Osteocyte (in vitro differentiated cells): ENCODE measurements around the gene SHISAL2B. TPM values are rescaled to one million over a fixed set of nuclear protein-coding genes. Genes with fewer than 3 reads are reported as not detected.

ENCODE experiments used
- DNase-seq: peaks from one replicate; pipeline ENCODE4 v3.0.0; 2021; ENCODE audit warnings: mixed read lengths; ENCODE audit not compliant: unreplicated experiment; ENCODE audit errors: extremely low spot score
- H3K27ac Mint-ChIP-seq: one replicate; pipeline ENCODE4 v1.8.0; 2021; ENCODE audit warnings: mild to moderate bottlenecking, mixed read lengths; ENCODE audit not compliant: unreplicated experiment
- H3K27me3 Mint-ChIP-seq: one replicate; pipeline ENCODE4 v1.8.0; 2021; ENCODE audit warnings: mixed read lengths; ENCODE audit not compliant: unreplicated experiment
- H3K36me3 Mint-ChIP-seq: one replicate; pipeline ENCODE4 v1.8.0; 2021; ENCODE audit warnings: mixed read lengths; ENCODE audit not compliant: unreplicated experiment
- H3K4me1 Mint-ChIP-seq: one replicate; pipeline ENCODE4 v1.8.0; 2021; ENCODE audit warnings: mixed read lengths; ENCODE audit not compliant: unreplicated experiment
- H3K4me3 Mint-ChIP-seq: one replicate; pipeline ENCODE4 v1.8.0; 2021; ENCODE audit warnings: mild to moderate bottlenecking, moderate library complexity, mixed read lengths; ENCODE audit not compliant: unreplicated experiment
- H3K9me3 Mint-ChIP-seq: one replicate; pipeline ENCODE4 v1.8.0; 2021; ENCODE audit warnings: mixed read lengths; ENCODE audit not compliant: unreplicated experiment
- total RNA-seq: library from RNA; stranded (reverse); gene quantifications from 2 replicates; pipeline ENCODE4 v1.2.1, GENCODE V29; 2021
- TF ChIP-seq, protein P1 (sequence below): fragments of 200-600 bp; sonication (generic); IDR thresholded peaks from 2 replicates; pipeline ENCODE4 v1.5.0; 2021; ENCODE audit warnings: antibody characterized with exemption, mild to moderate bottlenecking, moderate library complexity

Gene SHISAL2B
- total RNA-seq, 1 donor from 2014 or later: not detected

DNA sequence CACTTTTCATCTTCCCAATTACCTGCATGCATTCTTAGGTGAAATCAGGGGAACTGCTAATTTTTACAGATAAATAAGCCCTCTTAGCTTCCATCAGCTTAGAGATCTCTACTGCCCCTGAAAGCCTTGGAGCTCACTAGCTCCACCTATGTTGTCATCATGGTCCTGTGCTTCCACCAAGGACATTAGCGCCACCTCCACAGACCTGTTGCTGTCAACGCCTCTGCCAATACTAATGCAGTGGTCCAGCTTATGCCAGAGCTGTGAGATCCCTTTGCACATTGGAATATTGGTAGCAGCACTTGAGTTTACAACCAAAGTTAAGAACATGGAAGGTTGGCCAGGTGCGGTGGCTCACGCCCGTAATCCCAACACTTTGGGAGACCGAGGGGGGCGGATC is 7.7 kb upstream of the SHISAL2B start:
- TF ChIP-seq, protein P1, sequence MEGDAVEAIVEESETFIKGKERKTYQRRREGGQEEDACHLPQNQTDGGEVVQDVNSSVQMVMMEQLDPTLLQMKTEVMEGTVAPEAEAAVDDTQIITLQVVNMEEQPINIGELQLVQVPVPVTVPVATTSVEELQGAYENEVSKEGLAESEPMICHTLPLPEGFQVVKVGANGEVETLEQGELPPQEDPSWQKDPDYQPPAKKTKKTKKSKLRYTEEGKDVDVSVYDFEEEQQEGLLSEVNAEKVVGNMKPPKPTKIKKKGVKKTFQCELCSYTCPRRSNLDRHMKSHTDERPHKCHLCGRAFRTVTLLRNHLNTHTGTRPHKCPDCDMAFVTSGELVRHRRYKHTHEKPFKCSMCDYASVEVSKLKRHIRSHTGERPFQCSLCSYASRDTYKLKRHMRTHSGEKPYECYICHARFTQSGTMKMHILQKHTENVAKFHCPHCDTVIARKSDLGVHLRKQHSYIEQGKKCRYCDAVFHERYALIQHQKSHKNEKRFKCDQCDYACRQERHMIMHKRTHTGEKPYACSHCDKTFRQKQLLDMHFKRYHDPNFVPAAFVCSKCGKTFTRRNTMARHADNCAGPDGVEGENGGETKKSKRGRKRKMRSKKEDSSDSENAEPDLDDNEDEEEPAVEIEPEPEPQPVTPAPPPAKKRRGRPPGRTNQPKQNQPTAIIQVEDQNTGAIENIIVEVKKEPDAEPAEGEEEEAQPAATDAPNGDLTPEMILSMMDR: no peak
- Mint-ChIP-seq H3K4me3 (no peak overlapping the region), H3K27me3 (peaks cover 66% of the 10 kb centered on the region), H3K4me1 (no peaks in the 10 kb centered on the region), H3K36me3 (no peaks in the 10 kb centered on the region), H3K9me3 (no peaks in the 10 kb centered on the region), H3K27ac (no peak overlapping the region)
- no peak for DNase-seq

DNA sequence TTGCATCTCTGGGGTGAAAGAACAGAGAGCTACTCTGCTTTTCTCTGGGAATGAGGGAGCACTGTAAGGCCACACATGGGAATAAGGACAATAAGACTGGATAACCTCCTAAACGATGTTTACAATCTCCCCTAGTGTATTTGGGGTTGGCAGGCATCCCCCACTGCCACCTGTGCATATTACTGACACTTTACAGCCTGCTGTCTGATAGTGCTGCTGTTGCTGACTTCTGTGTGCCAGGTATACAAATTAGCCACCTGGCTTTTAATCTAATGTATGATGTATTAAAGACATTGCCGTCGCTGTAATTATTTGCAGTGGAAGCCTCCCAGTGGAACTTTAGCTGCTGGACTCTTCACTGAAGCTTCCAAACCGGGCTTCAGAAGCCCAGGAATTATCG is 4.4 kb upstream of the SHISAL2B start:
- H3K27ac Mint-ChIP-seq: no peak overlapping the region

DNA sequence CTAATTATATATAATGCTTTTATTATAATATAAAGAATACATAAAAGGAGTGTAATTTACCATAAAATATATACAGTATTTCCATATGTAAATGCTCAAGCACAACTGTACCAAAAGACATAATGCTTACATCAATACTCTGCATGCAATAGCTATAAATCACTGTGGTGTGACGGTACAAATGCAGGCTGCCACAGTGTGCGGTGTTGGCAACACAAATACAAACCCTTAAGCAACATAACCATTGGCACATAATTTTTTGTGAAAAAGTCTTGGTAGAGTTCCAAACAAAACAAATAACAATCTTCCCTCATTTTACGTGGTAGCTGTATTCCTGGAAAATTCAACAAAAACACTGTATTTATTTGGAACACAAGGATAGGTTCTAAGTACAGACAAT is 1.9 kb upstream of the SHISAL2B start:
- H3K36me3 Mint-ChIP-seq: no peaks in the 10 kb centered on the region
- H3K4me1 Mint-ChIP-seq: peaks cover 12% of the 10 kb centered on the region
- TF ChIP-seq, protein P1: no peak
- peaks cover 74% of the 10 kb centered on the region for H3K27me3 Mint-ChIP-seq
- H3K9me3 Mint-ChIP-seq: no peaks in the 10 kb centered on the region
- no peak overlapping the region for H3K4me3 Mint-ChIP-seq
- DNase-seq: no peak
- H3K27ac Mint-ChIP-seq: no peak overlapping the region

More for the DNA sequence above, 4.4 kb upstream of the SHISAL2B start:
- Mint-ChIP-seq H3K4me3 (no peak overlapping the region), H3K4me1 (peaks cover 6% of the 10 kb centered on the region), H3K9me3 (no peaks in the 10 kb centered on the region), H3K36me3 (no peaks in the 10 kb centered on the region), H3K27me3 (peaks cover 66% of the 10 kb centered on the region)
- TF ChIP-seq, protein P1: no peak
- no peak for DNase-seq

DNA sequence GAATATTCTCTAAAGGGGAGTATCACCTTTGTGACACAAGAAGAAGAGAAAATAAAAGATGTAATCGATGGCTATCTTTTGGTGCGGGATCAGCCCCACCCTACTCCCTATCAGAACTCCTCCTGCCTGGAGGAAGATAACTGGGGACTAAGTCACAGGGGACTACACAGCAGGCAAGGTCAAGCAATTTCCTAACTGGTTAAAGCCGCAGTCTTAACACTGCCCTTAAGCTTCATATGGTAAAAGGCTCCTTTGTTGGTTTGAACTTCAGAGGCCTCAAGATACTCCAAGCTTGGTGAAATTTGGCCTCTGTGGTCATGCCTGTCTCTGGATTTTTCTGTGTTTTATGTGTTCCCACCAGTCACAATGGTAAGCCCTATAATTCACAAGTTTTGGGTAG is 1.3 kb upstream of the SHISAL2B start:
- Mint-ChIP-seq H3K4me3 (no peak overlapping the region), H3K36me3 (no peaks in the 10 kb centered on the region), H3K27ac (no peak overlapping the region), H3K27me3 (peaks cover 76% of the 10 kb centered on the region), H3K4me1 (peaks cover 12% of the 10 kb centered on the region), H3K9me3 (no peaks in the 10 kb centered on the region)
- DNase-seq: no peak
- TF ChIP-seq, protein P1: no peak

DNA sequence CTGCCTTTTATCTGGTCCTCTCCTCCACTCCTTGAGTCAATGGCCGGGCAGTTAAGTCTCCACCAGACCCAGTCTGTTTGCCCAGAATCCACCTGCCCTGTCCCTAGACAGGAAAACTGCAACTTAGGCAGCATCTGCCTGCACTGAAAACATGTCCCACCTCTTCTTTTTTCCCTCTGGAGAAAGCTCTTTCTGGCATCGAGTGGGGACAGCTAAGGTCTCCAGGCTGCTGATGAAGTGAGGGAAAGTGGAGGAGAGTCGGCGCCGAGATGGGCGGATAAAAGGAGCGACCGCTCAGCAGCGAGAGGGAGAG is 243 bp upstream of the SHISAL2B start:
- Mint-ChIP-seq H3K36me3 (no peaks in the 10 kb centered on the region), H3K27me3 (peaks cover 72% of the 10 kb centered on the region), H3K9me3 (no peaks in the 10 kb centered on the region), H3K4me3 (peak overlapping the region; percentile 77), H3K4me1 (peaks cover 12% of the 10 kb centered on the region), H3K27ac (no peak overlapping the region)
- TF ChIP-seq, protein P1: no peak
- DNase-seq: no peak
